ENCODE results near the gene TMPRSS6. TPM values are rescaled to one million over a fixed set of nuclear protein-coding genes. Genes with fewer than 3 reads are reported as not detected.

Gene TMPRSS6
- total and polyA plus RNA-seq, 8 donors = 0.45 to 1.5 (median 0.64) TPM; not detected in 1

DNA sequence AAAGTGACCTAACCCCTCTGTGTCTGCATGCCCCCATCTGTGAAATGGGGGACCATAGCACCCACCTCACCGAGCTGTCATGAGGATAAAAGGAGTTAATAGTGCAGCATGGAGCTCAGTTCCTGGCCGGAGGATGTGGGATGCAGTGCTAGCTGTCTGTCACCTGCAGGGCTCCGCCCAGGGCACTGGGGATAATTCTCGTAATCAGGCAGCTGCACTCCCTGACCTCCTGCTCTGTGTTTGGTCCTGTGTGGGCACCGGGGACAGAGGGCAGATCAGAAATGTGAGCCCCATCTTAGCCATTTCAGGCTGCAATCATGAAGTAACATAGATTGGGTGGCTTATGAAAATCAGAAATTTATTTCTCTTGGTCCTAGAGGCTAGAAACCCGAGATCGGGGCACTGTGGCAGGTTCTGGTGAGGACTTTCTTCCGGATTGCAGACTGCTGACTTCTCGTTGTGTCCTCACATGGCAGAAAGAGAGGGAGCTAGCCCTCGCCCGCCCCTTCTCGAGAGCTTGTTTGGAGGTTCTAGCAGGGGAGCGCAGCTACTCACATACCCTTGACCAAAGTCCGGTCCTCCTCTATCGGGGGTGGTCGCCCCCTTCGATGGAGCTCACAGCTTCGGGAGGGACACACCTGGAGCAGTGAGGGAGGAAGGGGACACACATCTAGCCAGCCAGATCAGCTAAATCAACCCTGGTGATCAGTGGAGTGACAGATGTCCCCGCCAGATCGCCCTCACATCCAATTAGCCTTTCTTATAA, 54.7 kb downstream of the TMPRSS6 start:
- no peak for ATAC-seq
- no peak overlapping the region for H3K27ac ChIP-seq
- peaks cover 7 to 25% of the 10 kb centered on the region in 2 donors for H3K4me1 ChIP-seq
- H3K9me3 ChIP-seq = no peaks in the 10 kb centered on the region
- TF ChIP-seq, protein P1, sequence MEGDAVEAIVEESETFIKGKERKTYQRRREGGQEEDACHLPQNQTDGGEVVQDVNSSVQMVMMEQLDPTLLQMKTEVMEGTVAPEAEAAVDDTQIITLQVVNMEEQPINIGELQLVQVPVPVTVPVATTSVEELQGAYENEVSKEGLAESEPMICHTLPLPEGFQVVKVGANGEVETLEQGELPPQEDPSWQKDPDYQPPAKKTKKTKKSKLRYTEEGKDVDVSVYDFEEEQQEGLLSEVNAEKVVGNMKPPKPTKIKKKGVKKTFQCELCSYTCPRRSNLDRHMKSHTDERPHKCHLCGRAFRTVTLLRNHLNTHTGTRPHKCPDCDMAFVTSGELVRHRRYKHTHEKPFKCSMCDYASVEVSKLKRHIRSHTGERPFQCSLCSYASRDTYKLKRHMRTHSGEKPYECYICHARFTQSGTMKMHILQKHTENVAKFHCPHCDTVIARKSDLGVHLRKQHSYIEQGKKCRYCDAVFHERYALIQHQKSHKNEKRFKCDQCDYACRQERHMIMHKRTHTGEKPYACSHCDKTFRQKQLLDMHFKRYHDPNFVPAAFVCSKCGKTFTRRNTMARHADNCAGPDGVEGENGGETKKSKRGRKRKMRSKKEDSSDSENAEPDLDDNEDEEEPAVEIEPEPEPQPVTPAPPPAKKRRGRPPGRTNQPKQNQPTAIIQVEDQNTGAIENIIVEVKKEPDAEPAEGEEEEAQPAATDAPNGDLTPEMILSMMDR (IDR thresholded peaks at IDR 0.05) = no peak
- no peak overlapping the region for H3K4me3 ChIP-seq
- H3K27me3 ChIP-seq = peaks cover 0 to 16% of the 10 kb centered on the region in 2 donors
- DNase-seq = no peak
- intact Hi-C loops (cut with DNase I) = no loop called here
- peaks cover 0 to 35% of the 10 kb centered on the region in 2 donors for H3K36me3 ChIP-seq

DNA sequence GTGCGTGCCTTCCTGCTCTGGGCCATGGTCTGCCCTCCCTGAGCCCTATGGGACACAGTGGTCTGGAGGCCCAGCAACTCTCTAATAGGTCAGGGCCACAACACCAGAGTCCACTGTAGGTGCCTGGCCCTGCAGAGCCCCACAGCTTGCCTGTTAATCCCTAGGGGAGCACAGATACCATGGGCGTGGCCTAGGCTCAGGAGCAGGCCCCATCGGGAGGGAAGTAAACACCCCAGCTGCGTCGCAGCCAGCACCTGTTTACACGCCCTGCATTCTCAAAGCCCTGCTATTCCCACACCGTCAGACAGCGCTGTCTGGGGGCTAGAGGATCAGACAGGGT, 55.5 kb downstream of the TMPRSS6 start:
- H3K4me1 ChIP-seq = peaks cover 7 to 25% of the 10 kb centered on the region in 2 donors
- H3K4me3 ChIP-seq = no peak overlapping the region
- H3K36me3 ChIP-seq = peaks cover 0 to 28% of the 10 kb centered on the region in 2 donors
- intact Hi-C loops (cut with DNase I) = no loop called here
- H3K27ac ChIP-seq = no peak overlapping the region
- DNase-seq = no peak
- H3K27me3 ChIP-seq = peaks cover 0 to 16% of the 10 kb centered on the region in 2 donors
- no peaks in the 10 kb centered on the region for H3K9me3 ChIP-seq
- TF ChIP-seq, protein P1 (IDR thresholded peaks at IDR 0.05) = no peak
- no peak for ATAC-seq

DNA sequence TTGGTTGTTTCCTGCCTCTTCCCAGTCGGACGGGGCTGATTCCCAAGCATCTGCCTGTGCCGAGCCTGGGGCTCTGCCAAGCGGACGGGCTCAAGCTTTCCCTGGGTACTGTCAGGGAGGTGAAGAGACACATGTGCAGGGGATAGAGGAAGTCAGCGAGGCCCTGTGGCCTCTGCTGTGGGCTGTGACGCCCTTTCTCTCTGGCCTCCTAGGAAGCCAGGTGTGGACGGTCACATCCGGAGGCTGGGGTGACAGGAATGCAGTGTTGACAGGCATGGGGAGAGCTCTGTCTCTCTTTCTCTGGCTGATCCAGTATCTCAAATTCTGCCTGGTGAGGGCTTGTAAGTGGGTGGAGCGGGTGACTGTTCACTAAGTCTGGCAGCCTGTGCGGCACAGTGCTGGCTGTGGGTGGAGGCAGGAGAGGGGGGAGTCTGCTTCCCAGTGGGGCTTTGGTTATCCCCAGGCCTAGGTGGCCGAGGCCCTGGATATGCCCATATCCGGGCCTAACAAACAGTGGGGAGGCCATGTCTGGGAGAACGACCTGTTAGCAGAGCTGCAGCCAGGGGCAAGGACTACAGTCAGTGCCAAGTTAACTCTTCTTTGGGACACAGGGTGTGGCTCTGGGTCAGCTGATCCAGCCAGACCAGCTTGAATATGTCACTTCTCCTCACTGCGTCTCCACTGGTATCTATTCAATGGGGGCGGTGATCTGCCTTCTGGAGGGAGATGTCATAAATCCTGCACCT, 56.0 kb downstream of the TMPRSS6 start:
- ATAC-seq (no peak), DNase-seq (no peak)
- Histone ChIP-seq H3K27me3 (peaks cover 0 to 16% of the 10 kb centered on the region in 2 donors), H3K36me3 (peaks cover 0 to 22% of the 10 kb centered on the region in 2 donors), H3K4me3 (no peak overlapping the region), H3K9me3 (no peaks in the 10 kb centered on the region), H3K27ac (no peak overlapping the region), H3K4me1 (peaks cover 7 to 25% of the 10 kb centered on the region in 2 donors)
- TF ChIP-seq, protein P1 (IDR thresholded peaks at IDR 0.05) = no peak
- intact Hi-C loops (cut with DNase I) = no loop called here

DNA sequence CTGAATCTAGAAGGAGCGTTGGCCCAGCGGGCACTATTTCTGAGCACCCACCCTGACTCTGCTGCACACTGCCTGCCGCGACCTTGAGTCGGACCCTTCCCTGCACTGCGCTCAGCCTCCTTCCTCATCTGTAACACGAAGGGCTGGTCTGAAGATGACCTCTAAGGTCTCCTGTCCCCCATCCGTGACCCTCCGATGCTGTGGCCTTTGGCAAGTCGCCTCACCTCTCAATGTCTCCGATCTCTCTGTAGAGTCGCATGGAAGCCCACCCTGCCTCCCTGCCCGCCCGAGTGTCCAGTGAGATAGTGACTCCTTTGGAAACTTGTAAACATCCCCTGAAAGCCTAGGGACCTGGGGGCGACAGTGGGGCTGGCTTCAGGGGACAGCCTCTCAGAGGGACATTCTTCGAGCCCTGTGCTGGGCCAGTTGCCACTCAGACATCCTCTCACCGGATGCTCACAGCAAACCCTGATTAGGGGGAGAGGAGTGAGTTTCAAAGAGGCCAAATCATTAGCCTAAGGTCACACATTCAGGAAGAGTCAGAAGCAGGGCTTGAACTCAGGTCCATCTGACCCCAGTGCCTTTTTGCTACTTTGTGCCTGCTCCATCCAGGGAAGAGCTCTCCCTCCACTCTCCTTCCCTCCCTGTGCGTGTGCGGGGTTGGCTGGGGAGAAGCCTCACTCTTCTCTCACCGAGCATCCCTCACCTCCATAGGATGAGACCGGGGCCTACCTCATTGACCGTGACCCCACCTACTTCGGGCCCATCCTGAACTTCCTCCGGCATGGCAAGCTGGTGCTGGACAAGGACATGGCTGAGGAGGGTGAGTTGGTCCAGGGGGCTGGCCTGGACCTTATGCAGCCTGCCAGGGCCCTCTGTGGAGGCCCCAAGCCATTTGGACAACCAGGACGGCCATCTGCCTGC, 56.9 kb downstream of the TMPRSS6 start:
- intact Hi-C loops (cut with DNase I) = no loop called here
- TF ChIP-seq, protein P1 (IDR thresholded peaks at IDR 0.05) = no peak
- peaks cover 0 to 16% of the 10 kb centered on the region in 2 donors for H3K27me3 ChIP-seq
- no peaks in the 10 kb centered on the region for H3K9me3 ChIP-seq
- peaks cover 0 to 14% of the 10 kb centered on the region in 2 donors for H3K36me3 ChIP-seq
- ATAC-seq = no peak
- no peak for DNase-seq
- H3K4me3 ChIP-seq = peak overlapping the region; percentile 61 to 67
- H3K27ac ChIP-seq = no peak overlapping the region
- peaks cover 7 to 25% of the 10 kb centered on the region in 2 donors for H3K4me1 ChIP-seq
